HUES48 (cell line): ENCODE measurements around the gene ADAMTS13.

Source experiments
- H3K27ac ChIP-seq: one replicate; pipeline ENCODE4 v1.7.0; 2013; ENCODE audit warnings: low read depth, low read length, inconsistent platforms
- H3K27me3 ChIP-seq: 2 replicates; pipeline ENCODE4 v1.6.1; 2013; ENCODE audit warnings: mild to moderate bottlenecking, low read length; ENCODE audit not compliant: control insufficient read depth, insufficient read depth
- H3K36me3 ChIP-seq: 2 replicates; pipeline ENCODE4 v1.6.1; 2013; ENCODE audit warnings: low read length; ENCODE audit not compliant: control insufficient read depth, insufficient read depth
- H3K4me1 ChIP-seq: 2 replicates; pipeline ENCODE4 v1.6.1; 2013; ENCODE audit warnings: mild to moderate bottlenecking, low read length; ENCODE audit not compliant: control insufficient read depth, insufficient read depth
- H3K4me3 ChIP-seq: 2 replicates; pipeline ENCODE4 v1.5.1; 2013; ENCODE audit warnings: mild to moderate bottlenecking, low read depth, low read length
- H3K9ac ChIP-seq: 2 replicates; pipeline ENCODE4 v1.6.1; 2013; ENCODE audit warnings: mild to moderate bottlenecking, low read depth, low read length, moderate library complexity
- H3K9me3 ChIP-seq: 2 replicates; pipeline ENCODE4 v1.6.1; 2013; ENCODE audit warnings: low read length; ENCODE audit not compliant: control insufficient read depth, insufficient read depth

The ADAMTS13 gene

GRCh38 chr9:133502112-133502511 is 79.9 kb downstream of the ADAMTS13 start:
- Histone ChIP-seq H3K9ac (no peak overlapping the region), H3K9me3 (peaks cover 3% of the 10 kb centered on the region; the same call in 1 of the 2 replicates), H3K27me3 (no peaks in the 10 kb centered on the region), H3K27ac (no peak overlapping the region), H3K4me1 (no peaks in the 10 kb centered on the region), H3K36me3 (no peaks in the 10 kb centered on the region), H3K4me3 (no peak overlapping the region)

- Histone ChIP-seq H3K4me1 (peaks cover 12% of the 10 kb centered on the region), H3K36me3 (no peaks in the 10 kb centered on the region), H3K4me3 (no peak overlapping the region), H3K9me3 (peaks cover 3% of the 10 kb centered on the region; the same call in 1 of the 2 replicates), H3K27ac (no peak overlapping the region), H3K9ac (no peak overlapping the region), H3K27me3 (no peaks in the 10 kb centered on the region)
These were observed 83.1 kb downstream of the ADAMTS13 start for GRCh38 chr9:133505186-133505830.

- H3K4me1 ChIP-seq, result peaks cover 12% of the 10 kb centered on the region
- H3K9ac ChIP-seq, result no peak overlapping the region
- H3K9me3 ChIP-seq, result peaks cover 3% of the 10 kb centered on the region; the same call in 1 of the 2 replicates
- H3K27me3 ChIP-seq, result no peaks in the 10 kb centered on the region
- no peak overlapping the region for H3K4me3 ChIP-seq
- H3K36me3 ChIP-seq, result no peaks in the 10 kb centered on the region
- H3K27ac ChIP-seq, result no peak overlapping the region
These were observed 83.9 kb downstream of the ADAMTS13 start for GRCh38 chr9:133505901-133506652.

- Histone ChIP-seq H3K4me1 (peaks cover 12% of the 10 kb centered on the region), H3K4me3 (no peak overlapping the region), H3K36me3 (no peaks in the 10 kb centered on the region), H3K27me3 (no peaks in the 10 kb centered on the region), H3K27ac (no peak overlapping the region), H3K9ac (no peak overlapping the region), H3K9me3 (peaks cover 3% of the 10 kb centered on the region; the same call in 1 of the 2 replicates)
These were observed 84.5 kb downstream of the ADAMTS13 start for GRCh38 chr9:133506653-133507038.

GRCh38 chr9:133507246-133507965 is 85.2 kb downstream of the ADAMTS13 start:
- Histone ChIP-seq H3K27ac (no peak overlapping the region), H3K9me3 (no peaks in the 10 kb centered on the region), H3K9ac (no peak overlapping the region), H3K27me3 (no peaks in the 10 kb centered on the region), H3K36me3 (no peaks in the 10 kb centered on the region), H3K4me3 (no peak overlapping the region), H3K4me1 (peaks cover 12% of the 10 kb centered on the region)

- Histone ChIP-seq H3K9ac (no peak overlapping the region), H3K9me3 (no peaks in the 10 kb centered on the region), H3K4me1 (peaks cover 12% of the 10 kb centered on the region), H3K27me3 (no peaks in the 10 kb centered on the region), H3K4me3 (no peak overlapping the region), H3K36me3 (no peaks in the 10 kb centered on the region), H3K27ac (no peak overlapping the region)
These were observed 85.9 kb downstream of the ADAMTS13 start for GRCh38 chr9:133508046-133508445.
